Endothelial cell of umbilical vein (primary cell): ENCODE data around the gene TBC1D5. TPM values are rescaled to one million over a fixed set of nuclear protein-coding genes. Genes with fewer than 3 reads are reported as not detected.
"Not testable (repeated sequence)": the region's sequence is repeated elsewhere in the genome, so short reads cannot be mapped to it uniquely, and the experiment has no call there.

ENCODE experiments used
- BruUV-seq: library from RNA; stranded (reverse); fragments of 400-500 nt; replicated peaks from 2 replicates; lab custom pipeline; 2021; lab: Mats Ljungman, UMichigan
- CTCF ChIA-PET: fragments of 300-600, 350-600 bp; sonication (Branson Sonifier 250); formaldehyde crosslinking; loops from one replicate; lab custom pipeline; 2021; ENCODE audit warnings: antibody characterized with exemption, inconsistent platforms; lab: Charles Lee
- POLR2A ChIA-PET: fragments of 300-600, 350-600 bp; sonication (Branson Sonifier 250); formaldehyde crosslinking; loops from one replicate; lab custom pipeline; 2021; ENCODE audit warnings: antibody characterized with exemption, inconsistent platforms; lab: Charles Lee
- DNase-seq: peaks from one replicate; pipeline ENCODE4 v3.0.0-alpha.2; 2011; ENCODE audit warnings: low read depth, low spot score
- FAIRE-seq: peaks from 2 replicates; lab custom pipeline; 2011; peaks lifted over from hg19 to GRCh38; lab: Jason Lieb, UNC
- H2AFZ ChIP-seq: 2 replicates; pipeline ENCODE4 v1.6.0; 2012; ENCODE audit warnings: low read depth, low read length, control low read depth, inconsistent platforms
- H3K27ac ChIP-seq: 2 replicates; pipeline ENCODE4 v1.5.1; 2011; ENCODE audit warnings: low read depth, mild to moderate bottlenecking, control low read depth, low read length, moderate library complexity; ENCODE audit not compliant: insufficient read depth
- H3K27me3 ChIP-seq, 2 experiments: 2 replicates each; pipeline versions ENCODE4 v1.6.0 to v1.6.1; 2011; ENCODE audit warnings: low read length in 2 of 2, mixed read lengths in 1 of 2; ENCODE audit not compliant: control insufficient read depth in 2 of 2, insufficient read depth in 2 of 2
- H3K36me3 ChIP-seq, 2 experiments: 2 replicates in 1 of 2; 3 replicates in 1 of 2; pipeline ENCODE4 v1.5.1; 2011; ENCODE audit warnings: low read length in 2 of 2, mild to moderate bottlenecking in 1 of 2, moderate library complexity in 1 of 2; ENCODE audit not compliant: control insufficient read depth in 2 of 2, insufficient read depth in 2 of 2; ENCODE audit errors: extremely low read depth in 1 of 2
- H3K4me1 ChIP-seq: 3 replicates; pipeline ENCODE4 v1.5.1; 2011; ENCODE audit warnings: mild to moderate bottlenecking, low read length; ENCODE audit not compliant: control insufficient read depth, insufficient read depth; ENCODE audit errors: extremely low read depth
- H3K4me2 ChIP-seq: 2 replicates; pipeline ENCODE4 v1.6.1; 2011; ENCODE audit warnings: low read length, control low read depth, mixed read lengths; ENCODE audit not compliant: insufficient read depth
- H3K4me3 ChIP-seq, 3 experiments: fragments of 200-600 bp in 1 of 3; sonication (generic), shearing (Covaris generic) in 1 of 3; replicated peaks in 1 of 3; 2 replicates each; pipeline ENCODE4 v1.5.1; 2011 to 2016; ENCODE audit warnings: control low read depth in 3 of 3, low read length in 3 of 3, mild to moderate bottlenecking in 2 of 3, inconsistent platforms in 1 of 3, low read depth in 1 of 3, moderate library complexity in 1 of 3; ENCODE audit not compliant: insufficient read depth in 1 of 3
- H3K79me2 ChIP-seq: 2 replicates; pipeline ENCODE4 v1.6.0; 2012; ENCODE audit warnings: low read length, inconsistent platforms; ENCODE audit not compliant: control insufficient read depth, insufficient read depth
- H3K9ac ChIP-seq: replicated peaks from 2 replicates; pipeline ENCODE3; 2011; ENCODE audit warnings: low read length, control low read depth; ENCODE audit not compliant: insufficient read depth; ENCODE audit errors: extremely low read depth
- H3K9me1 ChIP-seq: replicated peaks from 3 replicates; pipeline ENCODE4 v1.6.0; 2011; ENCODE audit warnings: mild to moderate bottlenecking, low read length; ENCODE audit not compliant: control insufficient read depth, insufficient read depth; ENCODE audit errors: extremely low read depth
- H3K9me3 ChIP-seq: replicated peaks from 2 replicates; pipeline ENCODE4 v1.5.1; 2012; ENCODE audit warnings: low read length, inconsistent platforms; ENCODE audit not compliant: control insufficient read depth, insufficient read depth
- H4K20me1 ChIP-seq: replicated peaks from 2 replicates; pipeline ENCODE3; 2011; ENCODE audit warnings: mild to moderate bottlenecking, low read length; ENCODE audit not compliant: control insufficient read depth, insufficient read depth; ENCODE audit errors: extremely low read depth
- CTCF ChIP-seq, 2 donors: IDR thresholded peaks; 1 replicate in 1 of 2; 2 replicates in 1 of 2; pipeline ENCODE4 v1.5.1; 2011; ENCODE audit warnings: low read length in 2 of 2, mild to moderate bottlenecking in 2 of 2, moderate library complexity in 2 of 2, control low read depth in 1 of 2, inconsistent platforms in 1 of 2, low read depth in 1 of 2; ENCODE audit not compliant: insufficient read depth in 1 of 2; ENCODE audit errors: extremely low read depth in 1 of 2
- EZH2 ChIP-seq: IDR thresholded peaks from 2 replicates; pipeline ENCODE4 v1.6.1; 2012; ENCODE audit warnings: borderline replicate concordance, low read depth, mild to moderate bottlenecking, moderate library complexity, low read length, inconsistent platforms; ENCODE audit not compliant: severe bottlenecking
- FOS ChIP-seq: IDR thresholded peaks from 2 replicates; pipeline ENCODE4 v1.6.1; 2011; ENCODE audit warnings: mild to moderate bottlenecking, low read length, moderate library complexity, borderline replicate concordance; ENCODE audit not compliant: insufficient read depth
- GATA2 ChIP-seq: IDR thresholded peaks from 2 replicates; pipeline ENCODE4 v1.7.0; 2011; ENCODE audit warnings: low read depth, mild to moderate bottlenecking, moderate library complexity, mixed read lengths, low read length; ENCODE audit not compliant: insufficient read length, insufficient read depth
- MAX ChIP-seq: IDR thresholded peaks from 2 replicates; pipeline ENCODE4 v1.6.1; 2011; ENCODE audit not compliant: insufficient read depth, insufficient read length
- MYC ChIP-seq: IDR thresholded peaks from one replicate; pipeline ENCODE4 v1.6.1; 2011; ENCODE audit warnings: mild to moderate bottlenecking, low read depth, low read length
- POLR2AphosphoS5 ChIP-seq: IDR thresholded peaks from 2 replicates; pipeline ENCODE4 v1.6.1; 2012; ENCODE audit warnings: low read depth, mild to moderate bottlenecking, control low read depth, low read length, moderate library complexity; ENCODE audit not compliant: insufficient read depth
- dilution Hi-C: fragments of 300-500 bp; cut with MboI; formaldehyde crosslinking; loops from one replicate; pipeline ENCODE4 v1.15.0; 2019; ENCODE audit warnings: low sequenced_read_pairs; ENCODE audit not compliant: extremely low pct_ligation_motif_present
- intact Hi-C: fragments of 100-400 bp; cut with micrococcal nuclease; formaldehyde crosslinking; loops from one replicate; pipeline ENCODE4 v1.10.0; 2022
- polyA plus RNA-seq, 4 experiments: library from polyadenylated mRNA; depleted of rRNA in 3 of 4; stranded (reverse) in 3 of 4; unstranded in 1 of 4; fragments of >200 nt; gene quantifications; 2 replicates each; pipeline versions ENCODE4 v1.2.1 to v1.2.3, GENCODE V29; 2011 to 2012; ENCODE audit warnings: missing spikeins in 1 of 4
- total RNA-seq: library from RNA; stranded (reverse); gene quantifications from 2 replicates; pipeline ENCODE4 v1.2.3, GENCODE V29; 2021

TBC1D5 gene
- total and polyA plus RNA-seq, 2 donors (not counting 3 experiments of a cell fraction or from before 2014, with no cell fraction given): 17.5 to 44.7 TPM

GRCh38 chr3:17782751-17783150, 40.3 kb upstream of the TBC1D5 start:
- FAIRE-seq (no peak), DNase-seq (no peak)
- no peak overlapping the region for H3K27ac ChIP-seq
- intact Hi-C loops (no loop called here), dilution Hi-C loops (no loop called here)
- no peak overlapping the region for H2AFZ ChIP-seq
- no peaks in the 10 kb centered on the region for H3K79me2 ChIP-seq
- H3K4me1 ChIP-seq: no peaks in the 10 kb centered on the region
- TF ChIP-seq CTCF (IDR thresholded peaks at IDR 0.05; ENCODE audit: extremely low read depth in 1 of 2, insufficient read depth in 1 of 2, low read depth in 1 of 2, low read length in 2 of 2) (no peak), MAX (no peak), MYC (no peak), EZH2 (no peak), GATA2 (no peak), POLR2AphosphoS5 (no peak), FOS (no peak)
- ChIA-PET CTCF (interaction anchor here (1.5 to 1.8 kb wide), 2 partner anchors 17 to 138 kb away, joined by 4 to 5 read pairs; no protein-coding TSS in a partner anchor), POLR2A (no interaction called here)
- BruUV-seq: no TSS peak
- no peaks in the 10 kb centered on the region for H3K36me3 ChIP-seq
- no peak overlapping the region for H3K4me3 ChIP-seq
- H3K4me2 ChIP-seq: no peak overlapping the region
- H3K9ac ChIP-seq: no peak overlapping the region
- no peaks in the 10 kb centered on the region for H3K9me1 ChIP-seq
- no peaks in the 10 kb centered on the region for H3K9me3 ChIP-seq
- no peaks in the 10 kb centered on the region for H3K27me3 ChIP-seq
- no peaks in the 10 kb centered on the region for H4K20me1 ChIP-seq

DNA sequence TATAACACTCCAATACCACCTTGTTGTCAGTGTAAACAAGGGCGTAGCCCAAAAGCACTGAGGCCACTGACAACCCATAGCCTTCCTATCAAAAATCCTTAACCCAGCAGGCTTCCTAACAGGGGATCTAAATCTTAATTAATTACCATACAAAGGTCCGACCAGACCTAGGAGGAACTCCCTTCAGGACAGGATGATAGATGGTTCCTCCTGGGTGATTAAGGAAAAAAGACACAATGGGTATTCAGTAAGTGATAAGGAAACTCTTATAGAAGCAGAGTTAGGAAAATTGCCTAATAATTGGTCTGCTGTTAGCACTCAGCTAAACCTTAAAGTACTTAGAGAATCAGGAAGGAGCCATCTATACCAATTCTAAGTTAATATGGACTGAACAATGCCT, 37.9 kb upstream of the TBC1D5 start:
- H3K27me3 ChIP-seq, H2AFZ ChIP-seq, dilution Hi-C loops, H3K79me2 ChIP-seq, BruUV-seq, DNase-seq, intact Hi-C loops, H3K36me3 ChIP-seq, H3K4me1 ChIP-seq, FAIRE-seq, CTCF ChIA-PET, H3K9me3 ChIP-seq, POLR2A ChIA-PET, H3K4me3 ChIP-seq, H3K27ac ChIP-seq, H3K9me1 ChIP-seq, H4K20me1 ChIP-seq, H3K9ac ChIP-seq, H3K4me2 ChIP-seq: not testable (repeated sequence)
